NCI-H2171 (cell line): Measurements from ENCODE around the gene NDFIP1.

Experiments
- DNase-seq: peaks from one replicate; lab custom pipeline; 2025; lab: John Stamatoyannopoulos, UW

Gene NDFIP1

DNA sequence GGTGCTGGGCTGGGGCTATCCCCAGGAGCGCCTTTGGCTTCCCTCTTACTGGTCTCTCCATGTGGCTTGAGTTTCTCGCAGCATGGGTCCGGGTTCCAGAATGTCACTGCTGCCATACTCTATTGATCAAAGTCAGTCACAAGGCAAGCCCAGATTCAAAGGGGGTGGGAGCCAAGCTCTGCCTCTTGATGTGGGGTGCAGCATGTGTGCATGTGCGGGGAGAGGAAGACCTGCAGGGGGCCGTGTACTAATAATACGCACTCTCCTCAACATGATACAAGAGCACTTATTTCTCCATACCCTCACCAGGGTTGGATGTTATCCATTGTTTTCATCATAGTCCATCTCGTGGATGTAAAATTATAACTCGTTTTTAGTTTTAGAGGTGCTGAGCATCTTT is 81.2 kb downstream of the NDFIP1 start:
- no peak for DNase-seq

DNA sequence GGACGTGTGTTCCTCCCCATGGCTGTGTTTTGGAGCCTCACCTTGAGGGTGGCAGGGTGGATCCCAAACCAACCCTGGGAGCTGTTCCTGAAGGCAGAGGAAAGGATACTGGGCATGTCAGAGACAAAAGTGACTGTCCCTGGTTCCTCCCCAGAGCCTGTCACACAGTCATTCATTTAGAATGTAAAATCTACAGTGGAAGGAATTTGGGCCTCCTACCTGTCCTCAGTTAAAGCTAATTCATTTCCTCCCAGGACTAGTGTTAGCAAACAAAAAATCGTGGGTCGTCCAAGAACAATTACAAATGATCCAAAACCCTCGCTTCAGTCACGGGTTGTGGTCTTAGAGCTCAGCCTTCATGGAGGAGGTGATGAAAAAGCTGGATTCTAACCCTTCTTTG is 83.2 kb downstream of the NDFIP1 start:
- no peak for DNase-seq

GRCh38 chr5:142192286-142193113 is 83.9 kb downstream of the NDFIP1 start:
- no peak for DNase-seq

- DNase-seq, result no peak
These were observed 84.5 kb downstream of the NDFIP1 start for GRCh38 chr5:142193114-142193428.

GRCh38 chr5:142197098-142197497 is 88.5 kb downstream of the NDFIP1 start:
- DNase-seq, result no peak

DNA sequence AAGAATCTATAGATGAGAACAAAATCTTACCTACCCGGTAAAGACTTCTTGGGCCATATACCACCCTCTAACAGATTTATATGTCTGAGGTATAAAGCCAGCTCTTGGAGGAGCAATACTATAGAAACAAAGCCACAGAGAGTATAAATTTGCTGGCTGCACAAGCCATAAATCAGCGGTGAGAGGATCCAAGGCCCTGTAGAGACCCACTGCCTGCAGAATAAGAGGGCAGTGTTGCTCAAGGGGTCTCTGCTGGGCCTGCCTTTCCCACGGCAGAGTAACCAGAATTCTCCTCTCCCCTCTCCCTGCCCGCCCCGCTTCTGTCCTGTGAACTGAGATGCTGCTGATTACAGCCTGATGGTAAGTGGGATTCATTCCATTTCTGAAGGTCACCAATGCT is 89.2 kb downstream of the NDFIP1 start:
- no peak for DNase-seq

DNA sequence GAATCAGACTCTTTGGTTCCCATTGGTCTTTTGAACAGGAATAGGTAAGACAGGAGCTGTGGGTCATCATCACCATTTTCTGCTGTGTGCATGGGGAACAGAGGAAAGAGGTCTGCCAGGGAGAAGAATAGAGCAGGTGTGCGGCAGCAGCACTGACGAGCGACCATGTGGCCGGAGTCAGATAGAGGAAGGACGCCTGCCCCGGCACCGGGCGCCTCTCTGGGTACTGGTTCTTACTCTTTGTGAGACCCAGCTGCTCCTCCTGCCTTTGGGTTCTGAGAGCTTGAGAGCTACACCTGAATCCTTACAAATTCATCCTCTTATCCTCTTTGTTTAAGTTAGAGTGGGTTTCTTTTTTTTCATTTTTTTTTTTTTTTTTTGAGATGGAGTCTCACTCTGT is 90.8 kb downstream of the NDFIP1 start:
- DNase-seq, result no peak

- no peak for DNase-seq
These were observed 91.8 kb downstream of the NDFIP1 start for GRCh38 chr5:142200387-142200786.

DNA sequence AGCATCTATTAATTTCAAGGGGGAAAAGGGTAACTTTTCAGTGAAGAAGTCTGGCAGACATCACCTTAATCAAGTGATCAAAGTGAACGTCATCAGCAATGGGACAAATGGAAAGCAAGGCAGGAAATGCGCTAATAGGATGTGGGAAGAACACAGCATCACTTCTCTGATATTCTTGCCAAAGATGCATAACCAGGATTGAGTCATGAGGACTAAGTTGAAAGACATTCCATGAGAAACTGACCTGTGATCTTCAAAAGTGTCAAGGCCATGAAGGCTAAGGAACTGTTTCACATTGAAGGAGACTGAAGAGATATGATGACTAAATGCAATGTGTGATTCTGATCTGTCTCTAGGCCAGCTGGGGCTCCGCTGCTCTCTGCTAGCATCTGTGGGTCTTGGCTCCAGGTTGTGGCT is 92.9 kb downstream of the NDFIP1 start:
- no peak for DNase-seq

- DNase-seq, result no peak
These were observed 93.7 kb downstream of the NDFIP1 start for GRCh38 chr5:142202282-142202681.
